ENCODE results near the gene CTNNA3.

DNA sequence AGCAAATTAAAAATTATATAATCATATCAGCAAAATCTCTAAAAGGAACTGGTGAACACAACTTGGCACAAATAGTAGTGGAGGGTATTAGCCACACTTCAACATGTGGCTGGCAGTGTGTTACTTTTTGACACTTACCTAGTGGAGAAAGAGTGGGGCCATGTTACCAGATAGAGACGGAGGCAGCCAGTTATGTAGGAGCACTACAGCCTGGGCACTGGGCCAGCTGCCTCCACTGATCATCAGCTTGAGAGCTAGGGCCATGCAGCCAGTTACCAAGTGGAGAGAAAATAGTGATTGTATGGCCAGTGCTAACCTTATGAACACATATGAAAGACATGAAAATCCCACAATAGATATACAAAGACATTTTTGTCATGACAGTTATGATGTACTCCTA is 243.1 kb downstream of the CTNNA3 start:
- no peak for TF ChIP-seq POLR2A (IDR thresholded peaks at IDR 0.05)
- TF ChIP-seq CTCF (IDR thresholded peaks at IDR 0.05) = no peak
- TF ChIP-seq POLR2AphosphoS5 (IDR thresholded peaks at IDR 0.05) = no peak

Measured in upper lobe of left lung (tissue), 4 donors.